HL-60 (cell line): ENCODE data around the gene DPP10.

Source experiments
- GABPA ChIP-seq: IDR thresholded peaks from 2 replicates; pipeline ENCODE4 v1.6.1; 2012; ENCODE audit warnings: low read depth
- POLR2AphosphoS5 ChIP-seq: IDR thresholded peaks from 2 replicates; pipeline ENCODE4 v1.6.1; 2012; ENCODE audit warnings: low read depth
- TF ChIP-seq, protein P1 (sequence below): IDR thresholded peaks from one replicate; pipeline ENCODE4 v1.5.1; 2011; ENCODE audit warnings: low read length, control low read depth, inconsistent platforms; ENCODE audit not compliant: insufficient read depth

GRCh38 chr2:115491186-115491793 lies 1048.8 kb downstream of the DPP10 start:
- no peak for TF ChIP-seq POLR2AphosphoS5
- TF ChIP-seq, protein P1, sequence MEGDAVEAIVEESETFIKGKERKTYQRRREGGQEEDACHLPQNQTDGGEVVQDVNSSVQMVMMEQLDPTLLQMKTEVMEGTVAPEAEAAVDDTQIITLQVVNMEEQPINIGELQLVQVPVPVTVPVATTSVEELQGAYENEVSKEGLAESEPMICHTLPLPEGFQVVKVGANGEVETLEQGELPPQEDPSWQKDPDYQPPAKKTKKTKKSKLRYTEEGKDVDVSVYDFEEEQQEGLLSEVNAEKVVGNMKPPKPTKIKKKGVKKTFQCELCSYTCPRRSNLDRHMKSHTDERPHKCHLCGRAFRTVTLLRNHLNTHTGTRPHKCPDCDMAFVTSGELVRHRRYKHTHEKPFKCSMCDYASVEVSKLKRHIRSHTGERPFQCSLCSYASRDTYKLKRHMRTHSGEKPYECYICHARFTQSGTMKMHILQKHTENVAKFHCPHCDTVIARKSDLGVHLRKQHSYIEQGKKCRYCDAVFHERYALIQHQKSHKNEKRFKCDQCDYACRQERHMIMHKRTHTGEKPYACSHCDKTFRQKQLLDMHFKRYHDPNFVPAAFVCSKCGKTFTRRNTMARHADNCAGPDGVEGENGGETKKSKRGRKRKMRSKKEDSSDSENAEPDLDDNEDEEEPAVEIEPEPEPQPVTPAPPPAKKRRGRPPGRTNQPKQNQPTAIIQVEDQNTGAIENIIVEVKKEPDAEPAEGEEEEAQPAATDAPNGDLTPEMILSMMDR: no peak
- no peak for TF ChIP-seq GABPA
